ENCODE data around the gene PLOD2. TPM values are rescaled to one million over a fixed set of nuclear protein-coding genes. Genes with fewer than 3 reads are reported as not detected.

Gene PLOD2
- total RNA-seq, 1 experiment from 2014 or later: 36.6 TPM

GRCh38 chr3:146139586-146140110, 21.3 kb downstream of the PLOD2 start (continued):
- TF ChIP-seq PREB (CRISPR knock-in tag; IDR thresholded peaks at IDR 0.05; ENCODE audit: borderline replicate concordance): no peak
- TF ChIP-seq MXD4 (CRISPR knock-in tag; IDR thresholded peaks at IDR 0.05; ENCODE audit: borderline replicate concordance): no peak
- TF ChIP-seq JUN (CRISPR knock-in tag; IDR thresholded peaks at IDR 0.05): no peak
- no peak for TF ChIP-seq RELA (CRISPR knock-in tag; IDR thresholded peaks at IDR 0.05; ENCODE audit: borderline replicate concordance)
- no peak for TF ChIP-seq NFE2L1 (CRISPR knock-in tag; IDR thresholded peaks at IDR 0.05)
- TF ChIP-seq E2F5 (CRISPR knock-in tag; IDR thresholded peaks at IDR 0.05): no peak
- no peak for TF ChIP-seq ZNF671 (CRISPR knock-in tag; IDR thresholded peaks at IDR 0.05)

GRCh38 chr3:146138902-146139301, 22.1 kb downstream of the PLOD2 start:
- POLR2A ChIA-PET: no interaction called here
- CTCF ChIA-PET: no interaction called here
- Mint-ChIP-seq H3K27ac (no peak overlapping the region), H3K36me3 (no peaks in the 10 kb centered on the region), H3K4me1 (peaks cover 41% of the 10 kb centered on the region), H3K4me3 (no peak overlapping the region), H3K27me3 (ENCODE audit: low read depth) (no peaks in the 10 kb centered on the region), H3K9me3 (peaks cover 3% of the 10 kb centered on the region; the same call in 1 of the 2 replicates)
- DNase-seq (ENCODE audit: low spot score) (no peak), ATAC-seq (no peak)
- no peak for TF ChIP-seq MYBL2 (CRISPR knock-in tag; IDR thresholded peaks at IDR 0.05)
- no peak for TF ChIP-seq PRDM15 (CRISPR knock-in tag; IDR thresholded peaks at IDR 0.05)
- TF ChIP-seq ZNF671 (CRISPR knock-in tag; IDR thresholded peaks at IDR 0.05): no peak
- TF ChIP-seq CREM (CRISPR knock-in tag; IDR thresholded peaks at IDR 0.05): no peak
- no peak for TF ChIP-seq USF2 (CRISPR knock-in tag; IDR thresholded peaks at IDR 0.05)
- no peak for TF ChIP-seq TEAD4 (CRISPR knock-in tag; IDR thresholded peaks at IDR 0.05)
- no peak for TF ChIP-seq TCF7 (CRISPR knock-in tag; IDR thresholded peaks at IDR 0.05; ENCODE audit: low read depth)
- no peak for TF ChIP-seq RELA (CRISPR knock-in tag; IDR thresholded peaks at IDR 0.05; ENCODE audit: borderline replicate concordance)
- TF ChIP-seq MAX (CRISPR knock-in tag; IDR thresholded peaks at IDR 0.05): no peak
- TF ChIP-seq IRF2 (CRISPR knock-in tag; IDR thresholded peaks at IDR 0.05; ENCODE audit: borderline replicate concordance, low read depth): no peak
- TF ChIP-seq PREB (CRISPR knock-in tag; IDR thresholded peaks at IDR 0.05; ENCODE audit: borderline replicate concordance): no peak
- TF ChIP-seq FOXP4 (CRISPR knock-in tag; IDR thresholded peaks at IDR 0.05): no peak
